ENCODE results near the gene KPNB1.
"Not testable (repeated sequence)": the region's sequence is repeated elsewhere in the genome, so short reads cannot be mapped to it uniquely, and the experiment has no call there.

The KPNB1 gene

GRCh38 chr17:47682727-47683126, 33.0 kb downstream of the KPNB1 start:
- ATAC-seq = peak; percentile 78
- not testable (repeated sequence) for H3K4me1 Mint-ChIP-seq; H3K4me3 Mint-ChIP-seq; H3K9me3 Mint-ChIP-seq; DNase-seq (ENCODE audit: low spot score in 2 of 2)
- Mint-ChIP-seq H3K27ac (peak overlapping the region; percentile 75), H3K36me3 (peaks cover 88% of the 10 kb centered on the region)

- DNase-seq (ENCODE audit: low spot score in 2 of 2) = no peak
- Mint-ChIP-seq H3K4me3 (no peak overlapping the region), H3K9me3 (no peaks in the 10 kb centered on the region), H3K4me1 (peaks cover 9% of the 10 kb centered on the region), H3K36me3 (peaks cover 75% of the 10 kb centered on the region), H3K27ac (no peak overlapping the region)
- no peak for ATAC-seq
Observed at GRCh38 chr17:47684025-47684424, 34.3 kb downstream of the KPNB1 start.

GRCh38 chr17:47684535-47685193, 34.9 kb downstream of the KPNB1 start:
- H3K9me3 Mint-ChIP-seq = no peaks in the 10 kb centered on the region
- peak overlapping the region; percentile 15 for H3K27ac Mint-ChIP-seq
- H3K4me3 Mint-ChIP-seq = no peak overlapping the region
- ATAC-seq (no peak), DNase-seq (ENCODE audit: low spot score in 2 of 2) (no peak)
- H3K36me3 Mint-ChIP-seq = peaks cover 68% of the 10 kb centered on the region
- H3K4me1 Mint-ChIP-seq = peaks cover 9% of the 10 kb centered on the region

GRCh38 chr17:47685556-47686275, 36.0 kb downstream of the KPNB1 start:
- Mint-ChIP-seq H3K27ac (peak overlapping the region; percentile 15), H3K4me3 (no peak overlapping the region), H3K9me3 (no peaks in the 10 kb centered on the region), H3K4me1 (peaks cover 18% of the 10 kb centered on the region), H3K36me3 (peaks cover 58% of the 10 kb centered on the region)
- ATAC-seq (no peak), DNase-seq (ENCODE audit: low spot score in 2 of 2) (no peak)

GRCh38 chr17:47686276-47686635, 36.5 kb downstream of the KPNB1 start:
- no peak for ATAC-seq
- Mint-ChIP-seq H3K9me3 (no peaks in the 10 kb centered on the region), H3K36me3 (peaks cover 52% of the 10 kb centered on the region), H3K4me1 (peaks cover 18% of the 10 kb centered on the region), H3K4me3 (no peak overlapping the region), H3K27ac (peak overlapping the region; percentile 58)
- no peak for DNase-seq (ENCODE audit: low spot score in 2 of 2)

- peak overlapping the region; percentile 58 for H3K27ac Mint-ChIP-seq
- DNase-seq (ENCODE audit: low spot score in 2 of 2) (no peak), ATAC-seq (no peak)
- H3K4me3 Mint-ChIP-seq = no peak overlapping the region
- no peaks in the 10 kb centered on the region for H3K9me3 Mint-ChIP-seq
- peaks cover 23% of the 10 kb centered on the region for H3K4me1 Mint-ChIP-seq
- peaks cover 47% of the 10 kb centered on the region for H3K36me3 Mint-ChIP-seq
Observed at GRCh38 chr17:47686664-47687327, 37.1 kb downstream of the KPNB1 start.

GRCh38 chr17:47687328-47687690, 37.6 kb downstream of the KPNB1 start:
- Mint-ChIP-seq H3K36me3 (peaks cover 42% of the 10 kb centered on the region), H3K9me3 (no peaks in the 10 kb centered on the region), H3K27ac (peak overlapping the region; percentile 58), H3K4me3 (no peak overlapping the region), H3K4me1 (peaks cover 24% of the 10 kb centered on the region)
- ATAC-seq = no peak
- DNase-seq (ENCODE audit: low spot score in 2 of 2) = no peak

GRCh38 chr17:47687748-47688147, 38.0 kb downstream of the KPNB1 start:
- Mint-ChIP-seq H3K9me3 (no peaks in the 10 kb centered on the region), H3K4me1 (peaks cover 24% of the 10 kb centered on the region), H3K4me3 (no peak overlapping the region), H3K27ac (peak overlapping the region; percentile 58), H3K36me3 (peaks cover 37% of the 10 kb centered on the region)
- DNase-seq (ENCODE audit: low spot score in 2 of 2) (no peak), ATAC-seq (no peak)

GRCh38 chr17:47690121-47690520, 40.4 kb downstream of the KPNB1 start:
- peaks cover 37% of the 10 kb centered on the region for H3K4me1 Mint-ChIP-seq
- DNase-seq (ENCODE audit: low spot score in 2 of 2) (no peak), ATAC-seq (peak; percentile 38)
- H3K27ac Mint-ChIP-seq = peak overlapping the region; percentile 54
- H3K9me3 Mint-ChIP-seq = no peaks in the 10 kb centered on the region
- H3K36me3 Mint-ChIP-seq = peaks cover 25% of the 10 kb centered on the region
- H3K4me3 Mint-ChIP-seq = no peak overlapping the region

- H3K9me3 Mint-ChIP-seq = no peaks in the 10 kb centered on the region
- ATAC-seq = no peak
- peaks cover 13% of the 10 kb centered on the region for H3K36me3 Mint-ChIP-seq
- H3K4me3 Mint-ChIP-seq = peak overlapping the region; percentile 98
- peak overlapping the region; percentile 98 for H3K27ac Mint-ChIP-seq
- DNase-seq (ENCODE audit: low spot score in 2 of 2) = no peak
- H3K4me1 Mint-ChIP-seq = peaks cover 58% of the 10 kb centered on the region
Observed at GRCh38 chr17:47692137-47692894, 42.6 kb downstream of the KPNB1 start.

GRCh38 chr17:47692895-47693730, 43.4 kb downstream of the KPNB1 start:
- Mint-ChIP-seq H3K27ac (peak overlapping the region; percentile 98), H3K4me1 (peaks cover 62% of the 10 kb centered on the region), H3K36me3 (peaks cover 13% of the 10 kb centered on the region), H3K9me3 (no peaks in the 10 kb centered on the region), H3K4me3 (peak overlapping the region; percentile 98)
- no peak for ATAC-seq
- no peak for DNase-seq (ENCODE audit: low spot score in 2 of 2)

- no peaks in the 10 kb centered on the region for H3K9me3 Mint-ChIP-seq
- H3K36me3 Mint-ChIP-seq = peaks cover 21% of the 10 kb centered on the region
- peak; percentile 49 for ATAC-seq
- H3K4me1 Mint-ChIP-seq = peaks cover 70% of the 10 kb centered on the region
- peak in 1 of 2 donors; percentile 80 for DNase-seq (ENCODE audit: low spot score in 2 of 2)
- peak within 1 kb of the TSS; percentile 98 for H3K27ac Mint-ChIP-seq
- peak within 1 kb of the TSS; percentile 98 for H3K4me3 Mint-ChIP-seq
Observed at GRCh38 chr17:47693731-47694580, 44.2 kb downstream of the KPNB1 start, which contains the start of gene TBKBP1. TSS of gene TBKBP1 (plus strand) at chr17:47694161. CDS start at chr17:47696113, 1,952 bp downstream.

GRCh38 chr17:47694581-47695428, 45.1 kb downstream of the KPNB1 start:
- Mint-ChIP-seq H3K4me3 (peak overlapping the region; percentile 98), H3K27ac (peak overlapping the region; percentile 90), H3K4me1 (peaks cover 78% of the 10 kb centered on the region), H3K9me3 (no peaks in the 10 kb centered on the region), H3K36me3 (peaks cover 29% of the 10 kb centered on the region)
- peak; percentile 51 to 81 for DNase-seq (ENCODE audit: low spot score in 2 of 2)
- peak; percentile 63 for ATAC-seq
